Endothelial cell of umbilical vein (primary cell): Measurements from ENCODE around the gene R3HDM2.

ENCODE experiments used
- EZH2 ChIP-seq: IDR thresholded peaks from 2 replicates; pipeline ENCODE4 v1.6.1; 2012; ENCODE audit warnings: borderline replicate concordance, low read depth, mild to moderate bottlenecking, moderate library complexity, low read length, inconsistent platforms; ENCODE audit not compliant: severe bottlenecking
- FOS ChIP-seq: IDR thresholded peaks from 2 replicates; pipeline ENCODE4 v1.6.1; 2011; ENCODE audit warnings: mild to moderate bottlenecking, low read length, moderate library complexity, borderline replicate concordance; ENCODE audit not compliant: insufficient read depth
- JUN ChIP-seq: IDR thresholded peaks from 2 replicates; pipeline ENCODE4 v1.6.1; 2011; ENCODE audit warnings: borderline replicate concordance, low read depth; ENCODE audit not compliant: insufficient read length, insufficient read depth
- MYC ChIP-seq: IDR thresholded peaks from one replicate; pipeline ENCODE4 v1.6.1; 2011; ENCODE audit warnings: mild to moderate bottlenecking, low read depth, low read length
- POLR2A ChIP-seq: IDR thresholded peaks from 2 replicates; pipeline ENCODE4 v1.6.1; 2012; ENCODE audit warnings: low read depth, mild to moderate bottlenecking, control low read depth, low read length
- POLR2AphosphoS5 ChIP-seq: IDR thresholded peaks from 2 replicates; pipeline ENCODE4 v1.6.1; 2012; ENCODE audit warnings: low read depth, mild to moderate bottlenecking, control low read depth, low read length, moderate library complexity; ENCODE audit not compliant: insufficient read depth
- TF ChIP-seq, protein P1 (sequence below), 2 donors: IDR thresholded peaks; 1 replicate in 1 of 2; 2 replicates in 1 of 2; pipeline ENCODE4 v1.5.1; 2011; ENCODE audit warnings: low read length in 2 of 2, mild to moderate bottlenecking in 2 of 2, moderate library complexity in 2 of 2, control low read depth in 1 of 2, inconsistent platforms in 1 of 2, low read depth in 1 of 2; ENCODE audit not compliant: insufficient read depth in 1 of 2; ENCODE audit errors: extremely low read depth in 1 of 2
- TF ChIP-seq, protein P2 (sequence below): IDR thresholded peaks from 2 replicates; pipeline ENCODE4 v1.6.1; 2011; ENCODE audit not compliant: insufficient read depth, insufficient read length

- TF ChIP-seq MYC, result no peak
- TF ChIP-seq, protein P1, sequence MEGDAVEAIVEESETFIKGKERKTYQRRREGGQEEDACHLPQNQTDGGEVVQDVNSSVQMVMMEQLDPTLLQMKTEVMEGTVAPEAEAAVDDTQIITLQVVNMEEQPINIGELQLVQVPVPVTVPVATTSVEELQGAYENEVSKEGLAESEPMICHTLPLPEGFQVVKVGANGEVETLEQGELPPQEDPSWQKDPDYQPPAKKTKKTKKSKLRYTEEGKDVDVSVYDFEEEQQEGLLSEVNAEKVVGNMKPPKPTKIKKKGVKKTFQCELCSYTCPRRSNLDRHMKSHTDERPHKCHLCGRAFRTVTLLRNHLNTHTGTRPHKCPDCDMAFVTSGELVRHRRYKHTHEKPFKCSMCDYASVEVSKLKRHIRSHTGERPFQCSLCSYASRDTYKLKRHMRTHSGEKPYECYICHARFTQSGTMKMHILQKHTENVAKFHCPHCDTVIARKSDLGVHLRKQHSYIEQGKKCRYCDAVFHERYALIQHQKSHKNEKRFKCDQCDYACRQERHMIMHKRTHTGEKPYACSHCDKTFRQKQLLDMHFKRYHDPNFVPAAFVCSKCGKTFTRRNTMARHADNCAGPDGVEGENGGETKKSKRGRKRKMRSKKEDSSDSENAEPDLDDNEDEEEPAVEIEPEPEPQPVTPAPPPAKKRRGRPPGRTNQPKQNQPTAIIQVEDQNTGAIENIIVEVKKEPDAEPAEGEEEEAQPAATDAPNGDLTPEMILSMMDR (IDR thresholded peaks at IDR 0.05; ENCODE audit: extremely low read depth in 1 of 2, insufficient read depth in 1 of 2, low read depth in 1 of 2, low read length in 2 of 2), result no peak
- no peak for TF ChIP-seq EZH2
- no peak for TF ChIP-seq POLR2AphosphoS5
- no peak for TF ChIP-seq POLR2A
- no peak for TF ChIP-seq JUN
- TF ChIP-seq, protein P2, sequence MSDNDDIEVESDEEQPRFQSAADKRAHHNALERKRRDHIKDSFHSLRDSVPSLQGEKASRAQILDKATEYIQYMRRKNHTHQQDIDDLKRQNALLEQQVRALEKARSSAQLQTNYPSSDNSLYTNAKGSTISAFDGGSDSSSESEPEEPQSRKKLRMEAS, result no peak
- TF ChIP-seq FOS, result no peak
These were observed 42.4 kb downstream of the R3HDM2 start for GRCh38 chr12:57388425-57388824.
